Gastrocnemius medialis (tissue), 4 donors: ENCODE results near the gene EAPP. TPM values are rescaled to one million over a fixed set of nuclear protein-coding genes. Genes with fewer than 3 reads are reported as not detected.
"Not testable (repeated sequence)": the region's sequence is repeated elsewhere in the genome, so short reads cannot be mapped to it uniquely, and the experiment has no call there.

Source experiments
- ATAC-seq, 2 donors: fragments of 150-250 bp; one replicate each; pipeline ENCODE4 v1.9.1; 2016
- DNase-seq, 2 donors: peaks; one replicate each; pipeline ENCODE4 v3.0.0-alpha.2; 2019
- H3K27ac ChIP-seq, 4 donors: fragments of 200-600 bp; sonication (generic); 1 replicate in 1 of 4; 2 replicates in 3 of 4; pipeline ENCODE4 v1.5.1; 2016 to 2018; ENCODE audit warnings: mild to moderate bottlenecking in 2 of 4, moderate library complexity in 1 of 4
- H3K27me3 ChIP-seq, 3 donors: fragments of 200-600 bp; sonication (generic) in 2 of 3; 1 replicate in 1 of 3; 2 replicates in 2 of 3; pipeline versions ENCODE4 v1.5.1 to v1.6.0; 2016 to 2019; ENCODE audit warnings: mild to moderate bottlenecking in 1 of 3, moderate library complexity in 1 of 3
- H3K36me3 ChIP-seq, 2 donors: fragments of 200-600 bp; sonication (generic) in 1 of 2; one replicate each; pipeline ENCODE4 v1.5.1; 2017 to 2018
- H3K4me1 ChIP-seq, 2 donors: fragments of 200-600 bp; sonication (generic) in 1 of 2; one replicate each; pipeline ENCODE4 v1.5.1; 2016 to 2017; ENCODE audit warnings: mild to moderate bottlenecking in 2 of 2
- H3K4me3 ChIP-seq, 4 donors: fragments of 200-600 bp; sonication (generic) in 3 of 4; 1 replicate in 1 of 4; 2 replicates in 3 of 4; pipeline ENCODE4 v1.5.1; 2016 to 2019; ENCODE audit warnings: mild to moderate bottlenecking in 2 of 4
- H3K9me3 ChIP-seq, 3 donors: fragments of 200-600 bp; sonication (generic) in 2 of 3; 1 replicate in 1 of 3; 2 replicates in 2 of 3; pipeline ENCODE4 v1.5.1; 2016 to 2019
- CTCF ChIP-seq, 5 experiments: fragments of 450-650 bp in 3 of 5; fragments of 200-600 bp in 2 of 5; sonication (generic) in 2 of 5; IDR thresholded peaks in 4 of 5; conservative IDR thresholded peaks in 1 of 5; 1 replicate in 4 of 5; 2 replicates in 1 of 5; pipeline ENCODE4 v1.5.1; 2016 to 2019; ENCODE audit warnings: antibody characterized with exemption in 5 of 5, mild to moderate bottlenecking in 3 of 5, moderate library complexity in 3 of 5
- POLR2A ChIP-seq, 2 donors: fragments of 450-650 bp; IDR thresholded peaks; one replicate each; pipeline ENCODE4 v1.6.1; 2017; ENCODE audit warnings: antibody characterized with exemption in 2 of 2, mild to moderate bottlenecking in 2 of 2, moderate library complexity in 2 of 2
- in situ Hi-C, 4 donors: fragments of 200-750 bp; cut with MboI; loops; one replicate each; pipeline versions ENCODE4 v1.15.0 to v1.8.0; 2017; ENCODE audit warnings: low sequenced_read_pairs in 4 of 4
- intact Hi-C: fragments of 100-400 bp; cut with DNase I; formaldehyde crosslinking; loops from one replicate; pipeline ENCODE4 v1.15.1; 2023; ENCODE audit warnings: low total_unique reads
- total RNA-seq, 4 donors: library from RNA; depleted of rRNA; stranded (reverse); fragments of >200 nt; gene quantifications; one replicate each; pipeline versions ENCODE4 v1.1.0 to v1.2.3, GENCODE V29; 2016

The EAPP gene
- total RNA-seq, 4 donors from 2014 or later: 25.6 to 35.7 (median 28.0) TPM

GRCh38 chr14:34538871-34539406 lies 562 bp downstream of the EAPP start:
- H3K4me1 ChIP-seq: peaks cover 18 to 19% of the 10 kb centered on the region in 2 donors
- peak overlapping the region; percentile 92 to 98 (median 97) for H3K27ac ChIP-seq
- DNase-seq (no peak), ATAC-seq (peak; percentile 5 to 23)
- H3K9me3 ChIP-seq: no peaks in the 10 kb centered on the region
- TF ChIP-seq POLR2A (IDR thresholded peaks at IDR 0.05): no peak
- TF ChIP-seq CTCF (IDR thresholded peaks at IDR 0.05 in 4 of 5, conservative IDR thresholded peaks at IDR 0.05 in 1 of 5): no peak
- peaks cover 0 to 34% of the 10 kb centered on the region in 2 donors for H3K36me3 ChIP-seq
- no peaks in the 10 kb centered on the region for H3K27me3 ChIP-seq
- in situ Hi-C loops (no loop called here), intact Hi-C loops (loop anchor here (5.0 kb wide), 4 partner anchors 42 to 173 kb away; partner anchors contain the start of genes CFL2, SNX6 and SPTSSA)
- peak overlapping the region; percentile 74 to 98 (median 96) for H3K4me3 ChIP-seq

GRCh38 chr14:34538096-34538495 lies 1.4 kb downstream of the EAPP start:
- ATAC-seq, in situ Hi-C loops, H3K9me3 ChIP-seq, H3K27me3 ChIP-seq, DNase-seq: not testable (repeated sequence)
- peaks cover 18 to 19% of the 10 kb centered on the region in 2 donors for H3K4me1 ChIP-seq
- peak overlapping the region; percentile 74 to 98 (median 96) for H3K4me3 ChIP-seq
- intact Hi-C loops: loop anchor here (5.0 kb wide), 4 partner anchors 41 to 174 kb away; partner anchors contain the start of genes CFL2, SNX6 and SPTSSA
- H3K27ac ChIP-seq: peak overlapping the region; percentile 92 to 98 (median 97)
- peaks cover 0 to 42% of the 10 kb centered on the region in 2 donors for H3K36me3 ChIP-seq

GRCh38 chr14:34537677-34538009 lies 1.9 kb downstream of the EAPP start:
- in situ Hi-C loops (no loop called here), intact Hi-C loops (loop anchor here (5.0 kb wide), 4 partner anchors 40 to 175 kb away; partner anchors contain the start of genes CFL2, SNX6 and SPTSSA)
- no peak for DNase-seq
- Histone ChIP-seq H3K4me1 (peaks cover 18 to 19% of the 10 kb centered on the region in 2 donors), H3K9me3 (no peaks in the 10 kb centered on the region), H3K4me3 (peak overlapping the region in 2 of 4 donors; percentile 95 to 98), H3K27ac (peak overlapping the region; percentile 92 to 98 (median 97)), H3K27me3 (no peaks in the 10 kb centered on the region), H3K36me3 (peaks cover 0 to 47% of the 10 kb centered on the region in 2 donors)
- TF ChIP-seq POLR2A (IDR thresholded peaks at IDR 0.05): no peak
- TF ChIP-seq CTCF (IDR thresholded peaks at IDR 0.05 in 4 of 5, conservative IDR thresholded peaks at IDR 0.05 in 1 of 5): no peak
- ATAC-seq: no peak

GRCh38 chr14:34536951-34537676 lies 2.4 kb downstream of the EAPP start:
- no peak for DNase-seq
- intact Hi-C loops: loop anchor here (5.0 kb wide), 4 partner anchors 40 to 175 kb away; partner anchors contain the start of genes CFL2, SNX6 and SPTSSA
- no peak for TF ChIP-seq CTCF (IDR thresholded peaks at IDR 0.05 in 4 of 5, conservative IDR thresholded peaks at IDR 0.05 in 1 of 5)
- no peak for TF ChIP-seq POLR2A (IDR thresholded peaks at IDR 0.05)
- peak overlapping the region in 3 of 4 donors; percentile 92 to 98 (median 98) for H3K27ac ChIP-seq
- no peak overlapping the region for H3K4me3 ChIP-seq
- no peaks in the 10 kb centered on the region for H3K9me3 ChIP-seq
- H3K27me3 ChIP-seq: no peaks in the 10 kb centered on the region
- ATAC-seq: no peak
- H3K36me3 ChIP-seq: peaks cover 0 to 52% of the 10 kb centered on the region in 2 donors
- H3K4me1 ChIP-seq: peaks cover 18 to 19% of the 10 kb centered on the region in 2 donors
- in situ Hi-C loops: no loop called here

GRCh38 chr14:34527591-34527990 lies 11.9 kb downstream of the EAPP start:
- in situ Hi-C loops (loop anchor here in 1 of 4 donors (10.0 kb wide), 1 partner anchor 47 kb away; no protein-coding TSS in a partner anchor), intact Hi-C loops (no loop called here)
- H3K27me3 ChIP-seq: no peaks in the 10 kb centered on the region
- H3K4me3 ChIP-seq: no peak overlapping the region
- DNase-seq: no peak
- no peaks in the 10 kb centered on the region for H3K4me1 ChIP-seq
- H3K27ac ChIP-seq: no peak overlapping the region
- no peaks in the 10 kb centered on the region for H3K9me3 ChIP-seq
- TF ChIP-seq POLR2A (IDR thresholded peaks at IDR 0.05) (no peak), CTCF (IDR thresholded peaks at IDR 0.05 in 4 of 5, conservative IDR thresholded peaks at IDR 0.05 in 1 of 5) (no peak)
- peaks cover 6 to 96% of the 10 kb centered on the region in 2 donors for H3K36me3 ChIP-seq
- ATAC-seq: no peak

GRCh38 chr14:34524216-34524615 lies 15.3 kb downstream of the EAPP start:
- DNase-seq, intact Hi-C loops, ATAC-seq, H3K9me3 ChIP-seq, H3K4me1 ChIP-seq, H3K27me3 ChIP-seq, H3K4me3 ChIP-seq, H3K27ac ChIP-seq: not testable (repeated sequence)
- in situ Hi-C loops: loop anchor here in 3 of 4 donors (10.0 to 25.0 kb wide), 2 partner anchors 51 to 187 kb away; no protein-coding TSS in a partner anchor
- peaks cover 10 to 100% of the 10 kb centered on the region in 2 donors for H3K36me3 ChIP-seq
